Measurements from ENCODE around the gene ZNF581. TPM values are rescaled to one million over a fixed set of nuclear protein-coding genes. Genes with fewer than 3 reads are reported as not detected.

Gene ZNF581
- total RNA-seq, 1 experiment from 2014 or later: 46.2 TPM

GRCh38 chr19:55642153-55643002 lies 1.1 kb upstream of the ZNF581 start:
- no TSS peak for BruUV-seq (replicated peaks)
- CTCF ChIA-PET: interaction anchor here (0.6 to 1.9 kb wide), 5 partner anchors 8 to 542 kb away, joined by 3 to 11 read pairs (median 4); partner anchors contain the start of gene U2AF2
- Histone ChIP-seq H3K4me1 (peaks cover 9% of the 10 kb centered on the region; the same call in 1 of the 2 replicates), H3K27me3 (replicated peaks; ENCODE audit: control insufficient read depth, insufficient read depth, low read length) (no peaks in the 10 kb centered on the region), H3K9me3 (no peaks in the 10 kb centered on the region), H3K36me3 (ENCODE audit: control insufficient read depth, insufficient read depth, low read length) (0 out of 2 replicates have a peak, but pooled peaks cover 2% of the 10 kb centered on the region), H3K4me3 (ENCODE audit: low read depth, low read length) (peak overlapping the region; percentile 84)
- Mint-ChIP-seq H3K36me3 (ENCODE audit: insufficient read depth, unreplicated experiment) (peaks cover 93% of the 10 kb centered on the region), H3K27me3 (ENCODE audit: insufficient read depth, unreplicated experiment) (no peaks in the 10 kb centered on the region), H3K4me1 (ENCODE audit: low read depth, unreplicated experiment) (peaks cover 37% of the 10 kb centered on the region), H3K4me3 (ENCODE audit: unreplicated experiment) (peak overlapping the region; percentile 86), H3K27ac (ENCODE audit: unreplicated experiment) (peak overlapping the region; percentile 95), H3K9me3 (ENCODE audit: unreplicated experiment) (no peaks in the 10 kb centered on the region)
- POLR2A ChIA-PET: interaction anchor here (0.5 to 1.9 kb wide), 4 partner anchors 8 to 486 kb away, joined by 5 to 14 read pairs (median 6); partner anchors contain the start of gene U2AF2
- intact Hi-C loops (cut with micrococcal nuclease; ENCODE audit: unreplicated experiment): no loop called here
- peak; percentile 47 to 53 for DNase-seq
- no peak for TF ChIP-seq CTCF (IDR thresholded peaks at IDR 0.05; ENCODE audit: insufficient read depth in 1 of 2, low read depth in 1 of 2, low read length in 1 of 2, severe bottlenecking in 1 of 2, unreplicated experiment in 1 of 2)

- no TSS peak for BruUV-seq (replicated peaks)
Observed at GRCh38 chr19:55643887-55644176, 383 bp downstream of the ZNF581 start.

More at GRCh38 chr19:55643887-55644176, 383 bp downstream of the ZNF581 start:
- Histone ChIP-seq H3K4me1 (peaks cover 12% of the 10 kb centered on the region; the same call in 1 of the 2 replicates), H3K9me3 (no peaks in the 10 kb centered on the region), H3K27me3 (replicated peaks; ENCODE audit: control insufficient read depth, insufficient read depth, low read length) (no peaks in the 10 kb centered on the region), H3K4me3 (ENCODE audit: low read depth, low read length) (peak overlapping the region; percentile 84), H3K36me3 (ENCODE audit: control insufficient read depth, insufficient read depth, low read length) (no peaks in the 10 kb centered on the region)
- no peaks in the 10 kb centered on the region for H3K27me3 Mint-ChIP-seq (ENCODE audit: insufficient read depth, unreplicated experiment)
- POLR2A ChIA-PET: no interaction called here
- no peaks in the 10 kb centered on the region for H3K9me3 Mint-ChIP-seq (ENCODE audit: unreplicated experiment)
- CTCF ChIA-PET: no interaction called here
- DNase-seq: no peak
- H3K27ac Mint-ChIP-seq (ENCODE audit: unreplicated experiment): peak overlapping the region; percentile 95
- no peak for TF ChIP-seq CTCF (IDR thresholded peaks at IDR 0.05; ENCODE audit: insufficient read depth in 1 of 2, low read depth in 1 of 2, low read length in 1 of 2, severe bottlenecking in 1 of 2, unreplicated experiment in 1 of 2)
- intact Hi-C loops (cut with micrococcal nuclease; ENCODE audit: unreplicated experiment): no loop called here
- peak overlapping the region; percentile 86 for H3K4me3 Mint-ChIP-seq (ENCODE audit: unreplicated experiment)
- peaks cover 36% of the 10 kb centered on the region for H3K4me1 Mint-ChIP-seq (ENCODE audit: low read depth, unreplicated experiment)
- peaks cover 92% of the 10 kb centered on the region for H3K36me3 Mint-ChIP-seq (ENCODE audit: insufficient read depth, unreplicated experiment)
